ENCODE results near the gene UBASH3A.

- TF ChIP-seq CTCF (IDR thresholded peaks at IDR 0.05) (no peak), POLR2A (IDR thresholded peaks at IDR 0.05) (no peak), EP300 (IDR thresholded peaks at IDR 0.05) (no peak)
Observed at GRCh38 chr21:42375506-42375905, 28.2 kb upstream of the UBASH3A start.
